Testis (tissue), 5 donors: ENCODE measurements around the gene C5. TPM values are rescaled to one million over a fixed set of nuclear protein-coding genes. Genes with fewer than 3 reads are reported as not detected.
"Not testable (repeated sequence)": the region's sequence is repeated elsewhere in the genome, so short reads cannot be mapped to it uniquely, and the experiment has no call there.

Experiments
- DNase-seq: peaks from one replicate; pipeline ENCODE4 v3.0.0-alpha.2; 2019
- H3K27ac ChIP-seq, 2 donors: fragments of 200-600 bp; sonication (generic); one replicate each; pipeline ENCODE4 v1.5.1; 2019
- H3K27me3 ChIP-seq: fragments of 200-600 bp; sonication (generic); one replicate; pipeline ENCODE4 v1.5.1; 2019
- H3K36me3 ChIP-seq: fragments of 200-600 bp; sonication (generic); one replicate; pipeline ENCODE4 v1.5.1; 2017; ENCODE audit warnings: low read depth; ENCODE audit errors: missing control alignments
- H3K4me1 ChIP-seq: fragments of 200-600 bp; sonication (generic); one replicate; pipeline ENCODE4 v1.5.1; 2019
- H3K4me3 ChIP-seq, 2 donors: fragments of 200-600 bp; sonication (generic); one replicate each; pipeline ENCODE4 v1.5.1; 2017 to 2019
- H3K9me3 ChIP-seq: fragments of 200-600 bp; sonication (generic); one replicate; pipeline ENCODE4 v1.5.1; 2017
- POLR2A ChIP-seq: fragments of 450-650 bp; IDR thresholded peaks from one replicate; pipeline ENCODE4 v1.6.1; 2017; ENCODE audit warnings: antibody characterized with exemption, mild to moderate bottlenecking, moderate library complexity
- WGBS, 2 donors: methylation state at CpG; one replicate each; pipeline ENCODE4 v1.1.5; 2018; 5-methylcytosine and 5-hydroxymethylcytosine counted together
- intact Hi-C: fragments of 100-400 bp; cut with DNase I; formaldehyde crosslinking; loops from one replicate; pipeline ENCODE4 v1.15.1; 2023; ENCODE audit warnings: low total_unique reads
- long read RNA-seq, 2 donors: transcript quantifications; one replicate each; lab custom pipeline, GENCODE V29; 2026
- polyA plus RNA-seq: library from polyadenylated mRNA; stranded (reverse); fragments of 350-450 nt; fragmentation: Illumina TruSeq; extraction: RNeasy Lipid Tissue Mini Kit (QIAGEN cat#74804); gene quantifications from one replicate; pipeline ENCODE4 v1.2.3, GENCODE V29; 2014; ENCODE audit warnings: low read depth, low replicate concordance; ENCODE audit not compliant: insufficient read depth
- total RNA-seq, 2 donors: library from RNA; depleted of rRNA; stranded (reverse); fragments of >200 nt; gene quantifications; one replicate each; pipeline ENCODE4 v1.2.3, GENCODE V29; 2016
- TF ChIP-seq, protein P1 (sequence below), 3 experiments: fragments of 450-650 bp in 2 of 3; fragments of 200-600 bp in 1 of 3; sonication (generic) in 1 of 3; IDR thresholded peaks; one replicate each; pipeline ENCODE4 v1.5.1; 2016 to 2019; ENCODE audit warnings: antibody characterized with exemption in 3 of 3, mild to moderate bottlenecking in 2 of 3, moderate library complexity in 1 of 3

C5 gene
- total RNA-seq (1 to 10 TPM; 5.1 to 8.0 TPM), polyA plus RNA-seq (3.2 TPM)
- long read RNA-seq, donor 1, partial matches to known transcripts: 22 of 22 reads
- long read RNA-seq, donor 1, other reads (novel, unspliced or antisense): 0 of 22 reads
- long read RNA-seq, donor 2: 0 reads

DNA sequence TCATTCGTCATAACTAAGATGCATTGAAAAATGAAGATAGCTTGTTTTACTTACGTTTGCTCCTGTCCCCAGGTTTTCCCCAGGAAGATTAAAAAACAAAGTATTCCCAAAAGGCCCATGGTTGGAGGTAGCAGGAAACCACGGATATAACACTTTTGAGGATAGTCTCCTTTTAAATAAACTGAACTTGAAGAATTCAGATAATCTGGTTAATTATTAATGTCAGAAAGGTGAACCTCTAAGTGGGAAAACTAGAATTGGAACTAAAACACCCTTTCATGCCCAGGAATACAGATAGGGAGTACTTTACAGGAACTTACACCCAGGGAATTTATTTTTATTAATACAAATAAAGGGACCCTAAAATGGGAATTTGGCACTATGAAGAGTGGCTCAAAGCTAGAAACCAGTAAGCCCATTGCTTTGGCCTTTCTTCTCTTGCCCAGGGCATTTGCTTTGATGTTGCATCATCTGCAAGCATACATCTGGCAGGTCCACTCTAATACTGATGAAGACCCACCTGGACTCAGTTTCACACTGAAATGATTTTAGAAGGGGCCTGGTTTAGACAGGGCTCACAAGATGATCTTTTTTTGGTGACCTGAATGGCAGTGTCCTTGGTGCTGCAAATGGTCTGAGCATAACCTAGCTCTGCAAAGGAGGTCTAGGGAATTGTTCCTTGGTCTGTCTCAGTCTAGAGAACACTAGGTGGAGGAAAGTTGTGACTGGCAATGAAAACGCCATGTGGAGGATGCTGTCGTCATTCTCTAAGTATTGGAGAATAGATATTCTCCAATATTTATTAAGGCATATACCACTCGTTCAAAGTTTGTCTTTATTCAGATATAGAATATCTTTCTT is at the start of gene C5:
Gene C5, minus strand, starts transcription at position 148 of the 861 bp plus-strand sequence. Its CDS starts 29 bp downstream, at position 119.
- H3K4me3 ChIP-seq: no peak within 1 kb of the TSS
- no peak for TF ChIP-seq POLR2A
- TF ChIP-seq, protein P1, sequence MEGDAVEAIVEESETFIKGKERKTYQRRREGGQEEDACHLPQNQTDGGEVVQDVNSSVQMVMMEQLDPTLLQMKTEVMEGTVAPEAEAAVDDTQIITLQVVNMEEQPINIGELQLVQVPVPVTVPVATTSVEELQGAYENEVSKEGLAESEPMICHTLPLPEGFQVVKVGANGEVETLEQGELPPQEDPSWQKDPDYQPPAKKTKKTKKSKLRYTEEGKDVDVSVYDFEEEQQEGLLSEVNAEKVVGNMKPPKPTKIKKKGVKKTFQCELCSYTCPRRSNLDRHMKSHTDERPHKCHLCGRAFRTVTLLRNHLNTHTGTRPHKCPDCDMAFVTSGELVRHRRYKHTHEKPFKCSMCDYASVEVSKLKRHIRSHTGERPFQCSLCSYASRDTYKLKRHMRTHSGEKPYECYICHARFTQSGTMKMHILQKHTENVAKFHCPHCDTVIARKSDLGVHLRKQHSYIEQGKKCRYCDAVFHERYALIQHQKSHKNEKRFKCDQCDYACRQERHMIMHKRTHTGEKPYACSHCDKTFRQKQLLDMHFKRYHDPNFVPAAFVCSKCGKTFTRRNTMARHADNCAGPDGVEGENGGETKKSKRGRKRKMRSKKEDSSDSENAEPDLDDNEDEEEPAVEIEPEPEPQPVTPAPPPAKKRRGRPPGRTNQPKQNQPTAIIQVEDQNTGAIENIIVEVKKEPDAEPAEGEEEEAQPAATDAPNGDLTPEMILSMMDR (IDR thresholded peaks at IDR 0.05): no peak
- H3K36me3 ChIP-seq: no peaks in the 10 kb centered on the region
- DNase-seq: no peak
- no peaks in the 10 kb centered on the region for H3K27me3 ChIP-seq
- no peaks in the 10 kb centered on the region for H3K4me1 ChIP-seq
- H3K9me3 ChIP-seq: no peaks in the 10 kb centered on the region
- 79 to 91% methylated on average over 6 of the region's 6 CpGs for WGBS, 2 donors
- H3K27ac ChIP-seq: no peak within 1 kb of the TSS
- intact Hi-C loops: no loop called here

DNA sequence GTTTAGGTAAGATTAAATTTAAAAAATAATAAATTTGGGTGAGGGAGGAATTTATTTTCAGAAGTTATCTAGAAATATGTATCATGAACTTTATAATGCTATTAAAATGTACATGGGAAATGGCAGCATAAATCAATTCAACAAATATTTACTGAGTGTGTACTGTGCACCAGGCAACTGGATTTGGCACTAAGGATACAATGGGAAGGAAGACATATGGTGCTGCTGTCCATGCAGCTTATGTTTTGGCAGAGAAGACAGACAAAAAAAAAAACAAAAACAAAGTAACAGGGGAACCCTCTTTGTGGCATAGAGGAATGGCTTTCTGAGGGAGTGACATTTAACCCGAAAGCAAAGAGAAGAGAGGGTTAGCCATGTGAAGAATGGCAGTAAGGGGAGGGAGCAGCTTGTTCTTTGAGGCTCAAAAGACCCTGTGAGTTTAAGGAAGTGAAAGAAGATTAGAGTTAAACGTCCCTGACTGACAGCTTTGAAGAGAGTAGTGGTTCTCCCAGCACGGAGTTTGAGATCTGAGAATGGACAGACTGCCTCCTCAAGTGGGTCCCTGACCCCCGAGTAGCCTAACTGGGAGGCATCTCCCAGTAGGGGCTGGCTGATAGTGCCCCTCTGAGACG is 48.6 kb upstream of the C5 start:
- Histone ChIP-seq H3K9me3 (no peaks in the 10 kb centered on the region), H3K4me1 (no peaks in the 10 kb centered on the region), H3K36me3 (no peaks in the 10 kb centered on the region), H3K4me3 (no peak overlapping the region), H3K27ac (no peak overlapping the region), H3K27me3 (no peaks in the 10 kb centered on the region)
- TF ChIP-seq, protein P1 (IDR thresholded peaks at IDR 0.05): no peak
- no peak for TF ChIP-seq POLR2A
- intact Hi-C loops: no loop called here
- 87 to 96% methylated on average over 5 of the region's 5 CpGs for WGBS, 2 donors
- no peak for DNase-seq

DNA sequence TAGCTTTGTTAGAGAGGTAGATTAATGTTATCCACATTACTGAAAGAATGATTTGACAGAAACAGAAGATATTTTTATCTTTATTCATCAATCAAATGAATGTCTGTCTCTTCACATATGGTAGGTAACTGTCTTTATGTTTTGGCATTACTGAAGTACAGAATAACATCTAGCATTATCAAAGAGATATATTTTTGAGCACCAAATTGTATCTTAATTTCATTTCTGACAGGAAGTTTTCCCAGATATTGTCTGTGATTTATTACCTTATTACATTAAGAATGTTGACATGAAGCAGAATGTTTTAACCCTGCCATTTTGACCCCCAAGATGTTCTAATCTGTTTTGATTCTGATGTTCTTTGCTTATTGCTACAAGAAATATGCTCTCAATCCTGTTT is 45.0 kb upstream of the C5 start:
- Histone ChIP-seq H3K4me1 (no peaks in the 10 kb centered on the region), H3K9me3 (no peaks in the 10 kb centered on the region), H3K27me3 (no peaks in the 10 kb centered on the region), H3K27ac (no peak overlapping the region), H3K4me3 (no peak overlapping the region), H3K36me3 (no peaks in the 10 kb centered on the region)
- intact Hi-C loops: no loop called here
- no peak for DNase-seq
- TF ChIP-seq, protein P1 (IDR thresholded peaks at IDR 0.05): no peak
- TF ChIP-seq POLR2A: no peak

DNA sequence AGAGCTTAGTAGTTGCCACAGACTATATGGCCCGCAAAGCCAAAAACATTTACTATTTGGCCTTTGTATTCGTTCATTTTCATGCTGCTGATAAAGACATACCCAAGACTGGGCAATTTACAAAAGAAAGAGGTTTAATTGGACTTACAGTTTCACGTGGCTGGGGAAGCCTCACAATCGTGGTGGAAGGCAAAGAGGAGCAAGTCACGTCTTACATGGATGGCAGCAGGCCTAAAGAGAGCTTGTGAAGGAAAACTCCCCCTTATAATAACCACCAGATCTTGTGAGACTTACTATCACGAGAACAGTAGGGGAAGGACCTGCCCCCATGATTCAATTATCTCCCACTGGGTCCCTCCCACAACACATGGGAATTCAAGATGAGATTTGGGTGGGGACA is 40.7 kb upstream of the C5 start:
- H3K36me3 ChIP-seq, H3K27ac ChIP-seq, H3K9me3 ChIP-seq, H3K4me1 ChIP-seq, H3K4me3 ChIP-seq, H3K27me3 ChIP-seq, intact Hi-C loops, DNase-seq: not testable (repeated sequence)
- WGBS, 2 donors: 86 to 97% methylated on average over 6 of the region's 6 CpGs

DNA sequence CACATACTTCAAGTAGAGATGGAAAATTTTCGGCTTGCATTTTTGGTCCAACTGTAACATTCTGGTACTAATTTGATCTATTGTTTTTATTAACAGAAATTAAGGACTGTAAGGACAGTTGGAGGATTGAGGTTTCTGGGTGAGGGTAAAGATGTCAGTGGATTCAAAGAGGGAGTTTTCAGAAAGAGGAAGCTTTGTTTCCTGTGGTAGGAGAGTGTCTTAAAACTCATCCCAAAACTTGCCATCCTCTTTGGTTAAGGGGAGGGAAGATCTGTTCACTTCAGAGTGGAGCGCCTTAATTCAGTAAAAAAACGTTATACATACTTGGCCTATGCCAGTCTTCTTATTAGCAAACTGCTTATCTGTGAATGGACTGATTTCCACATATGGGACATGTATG is 38.5 kb upstream of the C5 start:
- 85 to 89% methylated on average over 3 of the region's 3 CpGs for WGBS, 2 donors
- no peak for TF ChIP-seq POLR2A
- TF ChIP-seq, protein P1 (IDR thresholded peaks at IDR 0.05): no peak
- intact Hi-C loops: no loop called here

More for the DNA sequence above, 38.5 kb upstream of the C5 start:
- H3K27me3 ChIP-seq: no peaks in the 10 kb centered on the region
- DNase-seq: no peak
- H3K27ac ChIP-seq: no peak overlapping the region
- H3K9me3 ChIP-seq: no peaks in the 10 kb centered on the region
- H3K4me1 ChIP-seq: no peaks in the 10 kb centered on the region
- H3K36me3 ChIP-seq: no peaks in the 10 kb centered on the region
- no peak overlapping the region for H3K4me3 ChIP-seq
